Rectal smooth muscle tissue (tissue), 1 donor: ENCODE results near the gene ANAPC2.

Source experiments
- H3K27ac ChIP-seq: one replicate; pipeline ENCODE4 v1.7.0; 2013; ENCODE audit warnings: low read depth, low read length, inconsistent platforms
- H3K27me3 ChIP-seq: one replicate; pipeline ENCODE4 v1.7.0; 2013; ENCODE audit warnings: low read length; ENCODE audit not compliant: control insufficient read depth, insufficient read depth
- H3K36me3 ChIP-seq: one replicate; pipeline ENCODE4 v1.7.0; 2013; ENCODE audit warnings: low read length; ENCODE audit not compliant: control insufficient read depth, insufficient read depth
- H3K4me1 ChIP-seq: one replicate; pipeline ENCODE4 v1.7.0; 2013; ENCODE audit warnings: low read length; ENCODE audit not compliant: control insufficient read depth, insufficient read depth
- H3K4me3 ChIP-seq: one replicate; pipeline ENCODE4 v1.7.0; 2013; ENCODE audit warnings: low read length
- H3K9ac ChIP-seq: one replicate; pipeline ENCODE4 v1.7.0; 2013; ENCODE audit warnings: low read length

The ANAPC2 gene

DNA sequence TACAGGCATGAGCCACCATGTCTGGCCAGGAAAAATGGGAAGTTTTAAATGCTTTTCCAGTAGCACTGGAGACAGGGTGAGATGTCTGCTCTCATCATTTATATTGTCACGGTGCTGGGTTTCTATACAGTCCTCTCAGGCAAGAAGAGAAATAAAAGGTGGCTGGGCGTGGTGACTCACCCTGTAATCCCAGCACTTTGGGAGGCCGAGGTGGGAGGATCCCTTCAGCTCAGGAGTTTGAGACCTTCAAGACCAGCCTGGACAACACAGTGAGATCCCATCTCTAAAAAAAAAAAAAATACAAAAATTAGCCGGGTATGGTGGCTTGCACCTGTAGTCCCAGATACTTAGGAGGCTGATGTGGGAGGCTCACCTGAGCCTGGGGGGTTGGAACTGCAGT, 54.2 kb downstream of the ANAPC2 start:
- H3K27ac ChIP-seq, result no peak overlapping the region
- no peak overlapping the region for H3K4me3 ChIP-seq
- H3K9ac ChIP-seq, result no peak overlapping the region
- H3K36me3 ChIP-seq, result no peaks in the 10 kb centered on the region
- peaks cover 24% of the 10 kb centered on the region for H3K27me3 ChIP-seq
- no peaks in the 10 kb centered on the region for H3K4me1 ChIP-seq

DNA sequence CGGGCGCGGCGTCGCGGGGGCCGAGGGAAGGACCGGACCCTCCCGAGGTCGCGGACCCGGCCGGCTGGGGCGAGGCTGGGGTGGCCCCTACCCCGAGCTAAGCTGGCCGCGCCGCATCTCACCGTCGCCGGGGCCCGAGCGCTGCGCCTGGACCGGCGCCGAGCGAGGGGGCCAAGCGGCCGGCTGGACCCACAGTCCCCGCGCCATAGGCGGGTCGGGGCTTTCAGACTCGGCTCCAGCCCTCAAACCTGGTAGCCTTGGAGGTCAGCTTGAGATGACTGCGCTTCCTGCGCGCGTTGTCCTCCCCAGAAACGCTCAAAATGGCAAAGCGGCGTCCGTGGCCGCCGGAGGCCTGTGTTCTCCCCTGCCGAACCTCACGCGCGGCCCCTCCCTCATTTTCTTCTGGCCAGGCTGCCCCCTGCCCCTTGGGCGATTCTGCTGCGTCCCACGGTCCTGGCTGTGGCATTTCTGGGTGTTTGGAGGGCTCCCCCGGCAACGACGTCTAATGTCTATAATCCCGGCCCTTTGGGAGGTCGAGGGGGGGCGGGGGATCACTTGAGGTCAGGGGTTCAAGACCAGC, 58.1 kb downstream of the ANAPC2 start:
- Histone ChIP-seq H3K4me3 (peak overlapping the region; percentile 80), H3K27ac (no peak overlapping the region), H3K36me3 (no peaks in the 10 kb centered on the region), H3K4me1 (no peaks in the 10 kb centered on the region), H3K27me3 (no peaks in the 10 kb centered on the region), H3K9ac (no peak overlapping the region)

DNA sequence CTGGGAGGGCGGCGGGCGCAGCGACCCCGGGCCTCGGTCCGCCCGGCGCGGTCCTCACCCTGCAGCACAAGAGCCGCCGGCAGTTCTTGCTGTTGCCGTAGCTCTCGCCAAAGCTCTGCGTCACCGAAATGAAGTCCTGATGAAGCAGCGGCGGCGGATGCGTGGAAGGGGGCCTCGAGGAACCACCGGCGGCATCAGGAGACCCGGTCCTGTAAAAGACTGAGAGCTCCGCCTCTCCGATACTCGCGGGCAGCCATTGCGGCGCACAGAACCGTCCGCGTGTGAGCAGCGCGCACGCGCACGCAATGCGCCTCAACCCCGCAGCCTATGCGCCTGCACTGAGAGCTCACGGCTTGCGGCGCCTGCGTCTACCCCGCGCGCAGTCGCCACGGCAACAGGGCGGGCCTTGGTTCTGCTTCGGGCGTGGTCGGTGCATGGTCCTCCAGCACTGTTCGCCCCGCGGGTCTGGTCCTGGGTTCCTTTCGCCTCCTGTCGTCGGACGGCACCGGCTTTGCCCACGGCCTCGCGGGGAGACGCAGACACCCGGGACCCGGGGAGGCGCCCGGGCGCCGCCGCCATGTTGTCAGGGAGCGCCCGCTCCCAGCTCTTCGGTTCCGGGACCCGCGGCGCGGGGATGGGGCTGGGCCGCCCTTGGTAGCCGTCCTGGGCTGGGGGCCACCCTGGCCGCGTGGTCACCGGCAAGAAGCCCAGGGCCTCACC, 58.7 kb downstream of the ANAPC2 start:
- Histone ChIP-seq H3K4me3 (peak overlapping the region; percentile 80), H3K27me3 (no peaks in the 10 kb centered on the region), H3K9ac (no peak overlapping the region), H3K36me3 (no peaks in the 10 kb centered on the region), H3K4me1 (no peaks in the 10 kb centered on the region), H3K27ac (peak overlapping the region; percentile 56)

DNA sequence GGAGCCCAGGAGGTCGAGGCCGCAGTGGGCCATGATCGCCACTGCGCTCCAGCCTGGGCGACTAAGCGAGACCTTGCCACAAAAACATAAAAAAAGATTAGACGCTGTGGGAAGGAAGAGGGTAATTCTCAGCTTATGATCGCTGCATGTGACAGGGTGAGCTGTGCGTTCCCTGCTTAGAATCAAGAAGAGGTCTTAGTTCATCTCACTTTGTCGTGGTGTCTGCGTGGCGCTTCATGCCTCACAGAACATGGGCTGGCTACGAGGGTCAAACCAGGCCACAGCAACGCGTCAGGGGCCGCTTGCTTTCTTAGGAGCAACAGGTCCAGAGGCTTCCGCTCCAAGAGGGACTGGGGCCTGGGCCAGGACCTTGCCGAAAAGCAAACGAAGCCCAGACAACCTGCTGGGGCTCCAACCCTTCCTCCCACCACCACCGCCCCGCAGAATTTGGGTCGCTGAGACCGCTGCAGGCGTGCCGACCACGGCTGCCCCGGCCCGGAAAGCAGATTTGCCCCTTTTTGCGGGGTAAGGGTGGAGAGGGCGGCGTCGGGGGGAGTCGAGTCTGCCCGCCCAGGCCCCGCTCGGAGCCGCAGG, 59.4 kb downstream of the ANAPC2 start:
- Histone ChIP-seq H3K27me3 (no peaks in the 10 kb centered on the region), H3K36me3 (no peaks in the 10 kb centered on the region), H3K4me1 (no peaks in the 10 kb centered on the region), H3K27ac (peak overlapping the region; percentile 56), H3K9ac (no peak overlapping the region), H3K4me3 (peak overlapping the region; percentile 80)

DNA sequence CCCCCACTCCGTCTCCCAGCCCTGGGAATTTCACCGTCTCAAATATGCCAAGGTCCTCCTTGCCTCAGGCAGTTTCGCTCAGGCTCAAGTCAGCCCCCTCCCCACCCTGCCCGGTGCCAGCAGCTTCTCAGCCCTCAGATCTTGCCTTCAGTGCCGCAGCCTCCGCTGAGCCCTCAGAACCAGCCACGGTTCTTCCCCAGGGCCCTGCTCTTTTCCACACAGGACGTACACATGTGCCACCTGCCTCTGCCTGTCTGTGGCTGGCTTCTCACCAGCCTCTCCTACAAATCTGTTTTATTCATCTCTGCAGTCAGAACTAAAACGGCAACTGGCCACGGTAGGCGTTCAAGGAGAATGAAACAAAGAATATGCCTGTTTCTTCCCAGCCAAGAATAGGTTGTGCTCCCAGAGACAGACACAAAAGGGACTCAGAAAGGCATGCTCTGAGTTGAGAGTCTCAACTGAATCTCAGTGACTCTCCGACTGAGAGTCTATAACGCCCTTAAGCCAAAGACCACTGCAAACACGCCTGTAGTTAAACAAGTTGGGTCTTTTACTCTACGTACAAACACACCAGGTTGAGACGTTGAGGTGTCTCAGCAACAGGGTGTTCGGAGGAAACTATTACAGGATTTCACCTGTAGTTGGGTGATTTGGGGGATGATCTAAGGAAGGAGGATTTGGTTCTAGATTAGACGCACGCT, 60.0 kb downstream of the ANAPC2 start:
- Histone ChIP-seq H3K27ac (no peak overlapping the region), H3K27me3 (no peaks in the 10 kb centered on the region), H3K36me3 (no peaks in the 10 kb centered on the region), H3K4me3 (peak overlapping the region; percentile 80), H3K9ac (no peak overlapping the region), H3K4me1 (no peaks in the 10 kb centered on the region)

DNA sequence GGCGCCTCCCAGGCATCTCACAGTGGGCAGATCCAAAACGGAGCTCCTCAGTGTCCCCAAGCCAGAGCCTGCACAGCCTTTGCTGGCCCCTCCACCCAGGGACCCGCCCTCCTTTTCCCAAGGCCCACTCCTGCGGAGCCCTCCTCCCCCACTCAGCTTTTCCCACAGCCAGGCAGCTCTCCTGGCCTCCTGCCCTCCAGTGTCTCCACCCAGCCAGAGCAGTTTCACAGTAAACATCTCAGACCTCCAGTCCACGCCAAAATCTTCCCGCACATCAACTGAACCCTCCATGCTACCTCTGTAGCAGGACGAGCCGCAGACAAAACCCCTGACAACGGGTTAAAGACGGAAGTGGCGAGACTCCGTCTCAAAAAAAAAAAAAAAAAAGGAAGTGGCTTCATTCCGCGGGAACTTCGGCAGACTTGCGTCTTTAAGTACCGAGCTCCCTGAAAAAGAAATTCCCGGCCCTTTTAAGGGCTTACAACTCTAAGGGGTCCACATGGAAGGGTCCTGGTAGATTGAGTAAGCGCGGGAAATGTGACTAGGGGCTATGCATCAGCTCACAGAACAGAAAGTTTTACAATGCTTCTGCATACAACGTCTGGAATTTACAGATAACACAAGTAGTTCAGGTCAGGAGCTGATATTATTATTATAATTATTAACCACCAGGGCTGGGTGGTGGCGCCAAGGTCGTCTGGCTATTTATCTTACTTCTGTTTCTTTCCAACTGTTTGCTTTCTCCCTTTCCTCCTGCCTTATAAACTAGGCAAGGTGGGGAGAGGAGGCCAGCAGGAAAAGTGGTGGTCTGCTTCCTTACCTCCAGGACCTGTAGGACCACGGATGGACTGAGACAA, 60.8 kb downstream of the ANAPC2 start:
- H3K9ac ChIP-seq, result no peak overlapping the region
- peak overlapping the region; percentile 54 for H3K4me3 ChIP-seq
- no peaks in the 10 kb centered on the region for H3K36me3 ChIP-seq
- H3K4me1 ChIP-seq, result no peaks in the 10 kb centered on the region
- H3K27ac ChIP-seq, result no peak overlapping the region
- H3K27me3 ChIP-seq, result no peaks in the 10 kb centered on the region

DNA sequence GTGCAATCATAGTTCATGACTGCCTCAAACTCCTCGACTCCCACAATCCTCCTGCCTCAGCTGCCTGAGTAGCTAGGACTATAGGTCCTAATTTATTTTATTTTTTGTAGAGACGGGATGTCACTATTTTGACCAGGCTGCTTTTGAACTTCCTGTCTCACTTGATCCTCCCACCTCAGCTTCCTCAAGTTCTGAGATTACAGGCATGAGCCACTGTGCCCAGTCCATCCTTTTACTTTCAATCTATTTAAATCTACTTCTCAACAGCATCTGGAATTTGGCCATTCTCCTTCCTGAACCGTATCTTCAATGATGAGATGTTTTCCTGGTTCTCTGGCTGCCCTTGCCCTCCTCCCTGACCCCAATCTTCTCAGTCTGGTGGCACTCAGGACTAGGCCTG, 61.6 kb downstream of the ANAPC2 start:
- H3K9ac ChIP-seq, result no peak overlapping the region
- no peaks in the 10 kb centered on the region for H3K27me3 ChIP-seq
- no peak overlapping the region for H3K27ac ChIP-seq
- H3K4me1 ChIP-seq, result no peaks in the 10 kb centered on the region
- no peaks in the 10 kb centered on the region for H3K36me3 ChIP-seq
- peak overlapping the region; percentile 54 for H3K4me3 ChIP-seq
